ENCODE results near the gene UCP2.

Gene UCP2

DNA sequence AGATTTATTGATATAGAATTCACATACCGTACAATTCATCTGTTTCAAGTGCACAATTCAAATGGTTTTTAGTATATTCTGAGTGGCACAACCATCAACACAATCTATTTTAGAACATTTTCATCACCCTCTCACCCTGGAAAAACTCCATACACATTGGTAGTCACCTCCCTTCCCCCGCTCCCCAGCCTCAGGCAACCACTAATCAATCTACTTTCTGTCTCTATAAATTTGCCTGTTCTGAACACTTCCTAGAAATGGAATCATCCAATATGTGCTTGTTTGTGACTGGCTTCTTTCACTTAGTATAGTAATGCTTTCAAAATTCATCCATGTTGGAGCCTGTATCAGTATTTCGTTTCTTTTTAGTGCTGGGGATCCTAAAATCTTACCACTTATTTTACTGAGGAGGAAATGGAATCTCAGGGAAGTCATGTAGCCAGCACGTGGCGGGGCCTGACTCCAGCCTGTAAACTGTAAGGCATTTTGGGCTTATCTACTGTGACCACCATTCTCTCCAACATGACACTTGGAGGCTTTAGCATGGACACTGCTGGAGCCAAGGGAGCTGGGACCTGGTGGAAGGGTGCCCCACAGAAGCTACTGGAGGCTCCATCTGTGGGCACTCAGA is 27.1 kb upstream of the UCP2 start:
- no peak for DNase-seq

DNA sequence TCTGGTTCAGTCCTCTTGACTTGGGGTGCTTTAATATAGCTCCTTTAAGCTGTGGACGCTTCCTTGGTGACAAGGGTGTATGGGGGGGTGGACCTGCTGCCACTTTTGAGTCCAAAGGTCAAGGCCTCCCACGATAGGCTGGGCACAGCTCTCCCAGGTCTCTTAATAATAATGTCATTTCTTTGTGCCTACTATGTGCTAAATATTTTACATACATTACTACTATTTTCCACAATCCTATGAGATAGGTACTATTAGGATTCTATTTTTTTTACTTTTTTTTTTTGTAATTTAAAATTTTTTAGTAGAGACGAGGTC is 26.5 kb upstream of the UCP2 start:
- no peak for DNase-seq

DNA sequence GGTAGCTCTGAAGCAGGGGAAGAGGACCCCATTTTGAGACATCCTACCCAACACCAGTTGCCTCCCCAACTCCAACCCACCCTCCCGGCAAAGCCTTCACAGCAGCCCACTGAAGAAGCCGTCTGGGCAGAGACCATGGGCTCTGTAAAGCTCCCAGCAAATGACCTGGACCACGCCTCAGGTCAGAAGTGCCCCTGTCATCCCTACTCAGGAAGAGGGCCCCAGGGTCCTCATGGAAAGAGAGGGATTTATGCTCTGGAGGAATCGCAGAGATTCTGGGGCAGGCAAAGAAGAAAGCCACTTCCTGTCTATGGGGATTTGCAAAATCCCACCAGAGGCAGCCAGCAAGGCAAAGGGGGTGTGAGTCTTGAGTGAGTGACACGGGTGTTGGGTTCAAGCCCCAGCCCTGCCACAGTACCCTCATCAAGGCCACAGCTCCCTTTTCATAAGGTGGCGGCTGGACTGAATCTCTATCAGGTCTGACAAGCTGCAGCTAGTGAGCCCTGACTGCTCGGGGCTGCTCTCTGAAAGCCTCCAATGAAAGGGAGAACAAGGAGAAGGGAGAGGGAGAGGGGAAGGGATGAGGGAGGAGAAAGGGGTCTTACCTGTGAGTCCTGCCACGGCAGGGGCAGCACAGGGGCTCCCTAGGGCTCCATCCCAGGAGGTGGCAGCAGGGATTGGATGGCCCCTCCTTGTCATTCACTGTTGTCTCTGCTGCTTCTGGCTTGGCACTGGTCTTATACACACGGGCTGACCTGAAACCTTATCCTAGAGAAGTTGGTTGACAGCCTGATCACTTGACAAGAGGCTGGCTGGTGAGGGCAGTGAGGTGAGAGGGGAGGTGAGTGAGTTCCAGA is 26.0 kb upstream of the UCP2 start, which contains the start of gene UCP3:
Gene UCP3 (minus strand): TSS at position 713 of the 857 bp plus-strand sequence. CDS start 2,043 bp downstream, outside the sequence.
- no peak for DNase-seq

DNA sequence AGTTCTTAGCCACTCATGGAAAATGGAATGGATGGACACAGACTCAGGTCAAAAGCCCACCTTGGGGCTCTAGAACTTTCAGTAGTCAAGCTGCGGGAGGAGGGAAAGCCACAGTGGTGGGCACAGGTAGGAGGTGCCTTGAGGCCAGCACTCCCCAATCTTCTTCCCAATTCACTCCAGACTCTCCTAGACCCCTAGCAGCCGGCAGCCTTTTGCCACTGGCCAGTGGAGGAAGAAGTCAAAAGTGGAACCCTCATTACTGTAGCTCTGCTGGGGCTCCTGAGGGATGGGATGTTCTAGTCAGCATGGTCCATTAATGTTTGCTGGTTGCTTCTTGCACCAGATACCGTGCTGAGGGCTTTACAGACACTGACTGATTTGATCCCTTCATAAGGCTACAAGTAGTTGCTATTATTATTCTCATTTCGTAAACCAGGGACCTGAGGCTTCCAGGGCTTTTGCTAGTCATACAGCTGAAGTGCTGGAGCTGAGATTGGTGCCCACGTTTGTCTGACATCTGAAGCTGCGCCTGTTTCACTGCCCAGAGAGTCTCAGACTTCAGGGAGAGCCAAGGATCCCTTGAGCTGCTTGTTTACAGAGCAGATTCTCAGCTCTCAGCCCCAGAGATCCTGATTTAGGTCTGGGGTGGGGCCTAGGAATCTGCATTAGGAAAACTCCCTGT is 25.2 kb upstream of the UCP2 start:
- DNase-seq, result no peak

DNA sequence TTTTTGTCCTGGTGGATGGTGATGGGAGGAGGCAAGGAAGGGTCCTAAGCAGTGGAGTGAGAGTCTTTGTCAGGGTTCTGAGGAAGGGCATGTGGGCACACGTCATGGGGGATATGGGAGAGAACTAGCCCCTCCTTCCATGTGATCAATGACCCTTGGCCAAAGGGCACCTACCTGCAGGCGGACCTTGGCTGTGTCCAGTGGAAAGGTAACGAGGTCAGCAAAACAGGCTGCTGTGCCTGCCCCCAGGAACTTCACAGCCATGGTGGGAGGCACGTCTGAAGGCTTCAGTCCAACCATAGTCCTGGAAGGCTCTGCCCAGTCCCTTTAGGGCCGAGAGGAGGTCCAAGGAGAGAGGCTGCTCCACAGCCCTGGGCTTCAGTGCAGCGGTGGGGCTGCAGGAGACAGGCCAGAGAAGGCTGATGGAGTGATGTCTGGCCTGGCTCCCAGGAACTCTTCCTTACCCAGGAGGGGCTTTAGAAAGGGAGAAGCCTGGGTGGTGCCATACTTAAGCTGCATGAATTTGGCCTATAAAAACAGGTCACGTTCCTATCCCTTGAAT is 24.2 kb upstream of the UCP2 start:
- DNase-seq, result no peak

DNA sequence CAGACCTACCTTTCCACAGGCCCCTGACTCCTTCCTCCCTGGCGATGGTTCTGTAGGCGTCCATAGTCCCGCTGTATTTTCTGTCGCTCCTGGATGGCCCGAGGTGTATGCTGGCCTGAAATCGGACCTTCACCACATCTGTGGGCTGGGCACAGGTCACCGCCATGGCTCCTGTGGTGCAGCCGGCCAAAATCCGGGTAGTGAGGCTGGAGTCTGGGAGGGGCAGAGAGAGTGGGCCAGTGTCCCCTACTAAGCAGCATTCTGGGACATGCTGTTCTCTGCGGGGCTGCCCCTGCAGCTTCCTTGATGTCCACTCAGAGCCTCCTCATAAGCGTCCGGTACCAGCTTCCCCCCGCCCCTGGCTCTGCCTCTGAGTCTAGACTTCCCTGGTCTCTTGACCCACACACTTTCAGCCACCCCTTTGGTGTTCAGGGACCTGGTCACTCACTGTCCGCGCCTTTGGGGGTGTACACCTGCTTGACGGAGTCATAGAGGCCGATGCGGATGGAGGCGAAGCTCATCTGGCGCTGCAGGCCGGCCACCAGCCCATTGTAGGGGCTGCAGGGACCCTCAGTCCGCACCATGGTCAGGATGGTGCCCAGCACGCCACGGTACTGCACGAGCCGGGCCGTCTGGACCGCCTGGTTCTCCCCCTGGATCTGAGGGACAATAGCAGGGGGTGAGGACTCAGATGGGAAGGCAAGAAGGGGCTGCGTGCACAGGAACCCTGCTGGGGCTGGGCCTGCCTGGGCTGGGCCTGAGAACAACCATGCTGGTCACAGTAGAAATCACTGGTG is 23.3 kb upstream of the UCP2 start:
- no peak for DNase-seq

DNA sequence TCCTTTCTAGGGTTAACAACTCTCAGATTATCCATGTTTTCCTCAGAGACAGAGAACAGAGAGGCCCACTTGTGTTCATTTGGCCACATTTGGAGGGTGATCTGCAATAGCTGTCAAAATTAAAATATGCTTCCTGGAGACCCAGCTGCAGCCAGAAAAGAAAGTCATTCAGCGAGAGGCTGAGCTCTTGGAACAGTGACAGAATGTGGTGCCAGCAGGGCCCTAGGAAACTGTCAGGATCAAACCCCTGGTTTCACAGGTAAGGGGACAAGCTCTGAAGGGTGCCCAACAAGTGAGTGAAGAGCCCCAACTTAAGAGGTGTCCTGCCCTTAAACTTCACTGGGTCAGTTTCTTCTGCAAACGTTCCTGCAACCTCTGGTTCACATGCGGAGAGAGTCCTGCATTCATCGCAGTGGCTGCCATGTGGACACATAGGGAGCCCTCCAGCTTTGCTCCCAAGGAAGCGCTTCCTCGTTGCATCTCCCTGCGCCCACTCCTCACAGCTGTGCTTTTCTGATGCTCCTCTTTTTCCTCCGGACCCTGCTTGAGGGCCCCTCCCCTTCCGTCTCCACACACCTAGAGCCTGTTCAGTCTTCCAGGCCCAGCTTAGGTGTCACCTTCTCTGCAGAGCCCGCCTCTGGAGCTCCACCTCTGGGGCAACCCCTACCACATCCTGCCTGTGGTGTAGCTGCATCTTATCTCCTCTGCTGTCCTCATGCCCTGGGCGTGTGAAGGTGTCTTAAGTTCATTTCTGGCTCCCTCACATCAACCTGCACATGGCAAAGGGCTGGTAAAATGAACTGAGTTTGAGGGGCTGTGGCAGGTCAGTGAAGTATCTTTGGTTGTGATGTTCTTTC is 22.3 kb upstream of the UCP2 start:
- no peak for DNase-seq

DNA sequence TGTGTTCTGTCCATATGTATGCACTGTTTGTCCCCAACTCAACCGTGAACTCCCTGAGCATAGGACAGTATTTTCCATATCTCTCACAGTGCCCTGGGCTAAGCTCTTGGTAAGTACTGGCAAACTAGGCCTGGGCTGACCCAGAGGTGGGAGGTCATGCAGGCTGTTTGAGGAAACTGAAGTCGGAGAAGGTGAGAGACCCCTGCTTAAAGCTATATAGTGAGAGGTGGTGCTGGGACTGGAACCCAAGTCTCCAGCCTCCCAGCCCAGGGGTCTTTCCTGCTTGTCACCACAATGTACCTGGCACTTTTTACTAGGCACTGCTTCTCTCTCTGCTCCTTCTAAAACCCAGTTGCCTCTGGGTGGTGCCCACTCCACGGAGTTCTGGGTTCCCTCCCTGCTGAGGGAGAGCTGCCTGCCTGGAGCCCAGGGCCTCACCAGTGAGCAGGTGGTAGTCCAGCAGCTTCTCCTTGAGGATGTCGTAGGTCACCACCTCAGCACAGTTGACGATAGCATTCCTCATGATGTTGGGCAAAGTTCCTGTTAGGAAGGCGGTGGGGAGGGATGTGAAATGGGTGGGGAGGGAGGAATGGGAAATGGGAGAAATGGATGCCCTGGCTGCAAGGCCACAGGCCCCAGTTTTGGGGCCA is 21.5 kb upstream of the UCP2 start:
- no peak for DNase-seq

DNA sequence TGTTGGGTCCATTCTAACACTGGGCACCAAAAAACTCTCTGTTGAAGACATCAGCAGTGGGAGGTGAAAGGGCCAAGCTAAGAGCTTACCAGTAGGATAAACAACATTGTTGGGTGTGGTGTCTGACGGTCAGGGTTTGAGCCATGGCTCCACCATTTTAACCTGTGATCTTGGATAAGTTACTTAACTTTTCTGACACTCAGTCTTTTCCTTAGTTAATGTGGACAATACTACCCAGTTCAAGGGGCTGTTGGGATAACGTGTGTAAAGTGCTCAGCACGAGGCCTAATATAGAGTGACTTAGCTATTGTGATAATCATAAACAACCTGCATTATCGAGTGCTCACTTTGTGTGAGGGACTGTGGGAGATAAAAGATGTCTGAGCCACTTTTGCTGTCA is 20.2 kb upstream of the UCP2 start:
- DNase-seq, result no peak

DNA sequence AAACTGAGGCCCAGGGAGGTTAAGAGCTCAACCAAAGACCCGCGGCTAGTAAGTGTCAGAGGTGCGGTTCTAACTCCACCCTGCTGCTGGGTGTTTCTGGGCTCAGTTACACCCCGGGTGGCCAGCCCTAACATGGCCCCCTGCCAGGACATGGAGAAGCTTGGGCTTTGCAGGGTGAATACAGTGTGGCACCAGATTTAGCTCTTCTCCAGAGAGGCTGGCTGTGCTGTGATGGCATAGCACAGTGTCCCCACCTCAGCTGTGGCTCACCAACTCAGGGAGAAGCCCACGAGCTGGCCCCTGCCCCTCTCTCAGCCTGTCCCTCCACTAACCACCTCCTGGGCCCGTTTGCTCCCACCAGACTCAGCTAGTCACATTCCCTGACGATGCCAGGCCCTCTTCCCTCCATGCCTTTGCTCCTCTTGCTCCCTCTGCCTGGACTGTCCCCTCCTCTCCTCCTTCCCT is 19.2 kb upstream of the UCP2 start:
- no peak for DNase-seq

DNA sequence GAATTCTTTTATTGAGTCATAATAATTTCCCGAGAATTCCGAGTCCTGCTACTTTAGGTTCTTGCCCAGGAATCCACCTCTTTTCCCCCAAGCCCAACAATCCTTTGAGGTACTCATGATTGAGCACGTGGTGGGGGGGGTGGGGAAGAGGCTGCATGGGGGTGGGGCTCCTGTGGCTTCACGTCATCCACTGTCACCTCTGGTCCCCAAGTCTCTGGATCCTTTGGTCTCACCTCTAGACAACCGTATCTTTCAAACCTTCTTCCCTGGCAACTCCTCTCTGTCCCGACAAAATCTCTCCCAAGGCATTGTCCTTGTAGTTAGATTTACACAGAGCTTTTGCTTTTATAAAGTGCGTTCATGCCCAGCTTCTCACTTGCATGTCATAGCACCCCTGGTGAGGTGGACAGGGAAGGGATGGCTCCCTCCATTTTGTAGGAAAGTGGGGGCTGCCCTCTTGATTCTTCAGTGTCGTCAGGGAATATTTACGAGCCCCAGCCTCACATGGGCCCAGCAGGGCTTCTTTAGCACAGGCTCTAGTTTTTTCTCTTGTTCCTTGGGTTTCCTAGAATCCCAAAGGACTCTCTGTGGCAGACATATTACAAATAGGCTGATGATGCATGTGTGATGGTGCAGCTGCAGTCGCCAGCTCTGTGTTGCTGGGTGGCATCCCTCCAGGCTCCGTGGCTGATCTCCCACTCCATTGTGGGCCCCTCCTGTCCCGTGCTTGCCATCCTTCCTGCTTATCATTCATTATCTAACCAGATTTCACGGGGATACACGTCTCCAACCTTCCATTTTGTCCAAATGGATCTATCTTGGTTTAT is 17.9 kb upstream of the UCP2 start:
- DNase-seq, result no peak

DNA sequence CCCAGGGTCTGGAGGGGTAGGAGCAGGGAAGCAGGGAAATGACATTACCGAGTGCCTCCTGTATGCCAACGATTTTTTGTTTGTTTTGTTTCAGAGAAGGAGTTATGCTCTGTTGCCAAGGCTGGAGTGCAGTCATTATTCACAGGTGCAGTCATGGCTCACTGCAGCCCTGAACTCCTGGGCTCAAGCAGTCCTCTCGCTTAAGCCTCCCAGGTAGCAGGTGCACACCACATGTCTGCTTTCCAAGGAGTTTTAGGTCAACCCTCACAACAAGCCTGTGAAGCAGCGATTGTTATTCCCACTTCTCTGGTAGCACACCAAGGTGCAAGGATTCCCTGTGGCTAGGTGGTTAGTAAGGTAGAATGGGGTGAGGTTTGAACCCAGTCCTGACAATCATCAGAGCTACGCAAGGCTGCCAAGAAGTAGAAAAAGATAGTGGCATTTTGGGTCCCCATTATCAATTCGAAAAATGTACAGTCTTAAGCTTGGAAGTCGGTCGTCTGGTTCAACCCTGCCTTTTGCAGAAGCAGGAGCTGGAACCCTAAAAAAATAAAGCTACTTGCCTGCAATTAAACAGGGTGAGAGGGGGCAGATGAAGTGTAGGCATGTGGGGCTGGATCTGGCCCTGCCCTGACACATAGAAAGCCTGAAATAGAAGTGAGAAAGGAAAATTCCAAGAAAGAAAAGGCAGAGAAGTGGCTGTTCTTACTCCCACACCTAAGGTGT is 17.1 kb upstream of the UCP2 start:
- DNase-seq, result no peak

DNA sequence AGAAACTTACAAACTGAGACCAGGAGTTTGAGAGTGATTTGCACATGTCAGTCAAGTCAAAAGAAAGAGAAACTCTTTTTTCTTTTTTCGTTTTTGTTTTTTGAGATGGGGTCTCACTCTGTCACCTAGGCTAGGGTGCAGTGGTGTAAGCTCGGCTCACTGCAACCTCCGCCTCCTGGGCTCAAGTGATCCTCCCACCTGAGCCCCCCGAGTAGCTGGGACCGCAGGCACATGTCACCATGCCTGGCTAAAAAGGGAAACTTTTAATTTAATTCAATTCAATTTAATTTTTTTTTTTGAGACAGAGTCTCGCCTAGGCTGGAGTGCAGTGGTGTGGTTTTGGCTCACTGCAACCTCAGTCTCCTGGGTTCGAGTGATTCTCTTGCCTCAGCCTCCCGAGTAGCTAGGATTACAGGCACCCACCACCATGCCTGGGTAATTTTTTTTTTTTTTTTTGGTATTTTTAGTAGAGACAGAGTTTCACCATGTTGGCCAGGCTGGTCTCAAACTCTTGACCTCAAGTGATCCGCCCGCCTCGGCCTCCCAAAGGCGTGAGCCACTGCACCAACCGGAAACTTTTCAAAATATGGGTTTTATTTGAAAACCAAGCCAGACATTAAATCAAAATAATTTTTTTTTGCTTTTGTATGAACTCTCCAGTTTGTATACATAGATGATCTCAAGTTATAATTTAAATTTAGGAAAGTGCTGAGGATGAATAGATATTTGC is 16.4 kb upstream of the UCP2 start:
- DNase-seq, result no peak

DNA sequence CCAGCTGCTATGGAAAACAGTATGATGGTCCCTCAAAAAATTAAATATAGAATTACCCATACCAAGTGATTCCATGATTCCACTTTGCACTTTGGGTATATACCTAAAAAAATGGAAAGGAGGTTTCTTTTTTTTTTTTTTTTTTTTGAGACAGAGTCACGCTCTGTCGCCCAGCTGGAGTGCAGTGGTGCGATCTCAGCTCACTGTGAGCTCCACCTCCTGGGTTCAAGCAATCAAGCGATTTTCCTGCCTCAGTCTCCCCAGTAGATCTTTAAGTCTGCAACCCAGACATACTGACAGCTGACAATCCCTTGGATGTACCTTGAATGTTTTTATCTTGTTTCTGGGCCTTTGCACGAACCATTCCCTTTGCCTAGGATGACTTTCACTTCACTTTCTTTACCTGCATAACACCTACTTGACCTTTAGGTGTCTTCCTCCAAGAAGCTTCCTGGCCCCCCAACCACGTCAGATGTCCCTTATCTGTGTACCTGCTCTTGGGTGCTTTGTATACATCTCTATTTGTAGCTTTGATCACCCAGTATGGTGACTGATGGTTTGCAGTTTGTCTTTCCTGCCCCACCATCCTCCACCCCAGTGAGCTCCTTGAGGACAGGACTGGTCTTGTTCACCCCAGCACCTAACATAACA is 14.6 kb upstream of the UCP2 start:
- no peak for DNase-seq

DNA sequence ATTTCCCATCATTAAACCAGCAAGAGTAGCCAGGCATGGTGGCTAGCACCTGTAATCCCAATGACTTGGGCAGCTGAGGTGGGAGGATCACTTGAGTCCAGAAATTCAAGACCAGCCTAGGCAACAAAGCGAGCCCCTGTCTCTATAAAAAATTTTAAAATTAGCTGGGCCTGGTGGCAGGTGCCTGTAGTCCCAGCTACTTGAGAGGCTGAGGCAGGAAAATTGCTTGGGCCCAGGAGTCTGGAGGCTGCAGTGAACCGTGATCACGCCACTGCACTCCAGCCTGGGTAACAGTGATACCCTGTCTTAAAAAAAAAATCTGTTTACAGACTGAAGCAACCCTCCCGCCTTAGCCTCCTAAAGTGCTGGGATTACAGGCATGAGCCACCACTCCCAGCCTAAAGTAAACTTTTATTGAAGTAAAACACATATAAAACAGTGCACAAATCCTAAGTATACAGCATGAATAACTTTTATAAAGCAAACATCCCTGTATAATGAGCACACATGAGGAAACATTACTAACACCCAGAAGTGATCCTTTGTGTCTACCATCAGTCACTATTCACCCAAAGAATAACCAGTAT is 13.6 kb upstream of the UCP2 start:
- DNase-seq, result no peak

DNA sequence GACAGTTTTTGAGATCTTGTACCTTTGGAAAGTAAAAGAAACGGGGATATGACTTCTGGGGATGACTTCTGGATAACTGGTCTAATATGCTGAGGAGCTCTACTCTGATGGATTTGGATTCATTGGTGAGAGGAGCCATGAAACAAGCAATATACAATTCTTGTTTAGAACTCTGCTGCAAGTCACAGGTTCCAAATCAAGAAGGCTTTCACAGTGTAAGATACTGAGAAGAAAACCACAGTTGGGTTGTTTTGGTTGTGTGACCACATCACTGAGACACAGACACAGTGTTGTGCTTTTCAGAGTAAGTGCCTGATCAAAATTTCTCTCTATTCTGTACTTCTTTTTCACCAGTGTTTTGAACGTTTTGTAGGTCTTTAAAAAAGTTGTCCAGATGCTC is 13.1 kb upstream of the UCP2 start:
- DNase-seq, result no peak

DNA sequence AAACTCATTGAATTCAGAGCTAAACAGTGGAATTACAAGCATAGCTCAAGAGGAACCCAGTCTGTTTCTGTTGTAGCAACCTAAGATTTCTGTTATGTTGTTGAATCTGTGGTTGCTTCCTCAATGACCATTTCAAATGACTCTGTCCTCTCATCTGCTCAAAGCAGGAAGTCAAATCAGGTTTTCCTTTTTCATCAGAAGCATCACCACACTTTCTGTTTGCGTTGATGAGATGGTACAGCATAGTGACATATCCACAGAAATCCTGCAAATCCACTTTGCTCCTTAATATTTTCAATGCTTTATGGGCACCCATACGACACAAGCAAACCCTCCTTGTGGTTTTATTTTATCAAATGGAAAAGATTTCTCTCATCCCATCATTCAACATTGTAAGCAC is 12.6 kb upstream of the UCP2 start:
- no peak for DNase-seq

DNA sequence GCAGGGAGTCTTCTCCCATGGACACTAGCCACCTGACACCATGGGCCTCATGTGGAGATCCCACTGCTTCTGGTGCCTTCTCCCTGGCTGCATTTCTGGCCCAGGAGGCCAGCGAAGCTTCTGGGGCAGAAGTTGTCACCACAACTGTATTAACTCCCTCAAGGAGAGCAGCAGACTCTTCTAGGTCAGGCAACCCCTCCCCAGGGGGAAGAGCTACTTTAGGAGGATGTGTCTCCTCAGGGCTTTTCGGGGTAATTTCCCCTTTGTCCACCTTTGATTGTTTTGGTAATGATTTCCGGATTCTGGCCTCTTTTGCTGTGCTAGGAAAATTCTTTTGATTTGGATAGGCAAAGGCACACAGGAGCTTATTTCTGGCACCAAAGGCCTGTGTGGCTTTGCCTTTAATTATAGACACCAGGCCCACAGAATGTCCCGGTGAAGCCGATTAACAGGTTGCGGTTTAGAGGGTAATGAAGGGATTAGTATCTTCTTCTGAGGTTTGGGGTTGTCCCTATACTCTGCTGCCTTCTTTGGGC is 8.9 kb upstream of the UCP2 start:
- DNase-seq, result no peak
